DMS114 treated with DMSO at 0.1 percent for 48 hours (cell line): ENCODE data around the gene AP2S1.
"Not testable (repeated sequence)": the region's sequence is repeated elsewhere in the genome, so short reads cannot be mapped to it uniquely, and the experiment has no call there.

Experiments
- DNase-seq: peaks from one replicate; lab custom pipeline; 2025; ENCODE audit not compliant: unreplicated experiment; lab: John Stamatoyannopoulos, UW

Gene AP2S1

DNA sequence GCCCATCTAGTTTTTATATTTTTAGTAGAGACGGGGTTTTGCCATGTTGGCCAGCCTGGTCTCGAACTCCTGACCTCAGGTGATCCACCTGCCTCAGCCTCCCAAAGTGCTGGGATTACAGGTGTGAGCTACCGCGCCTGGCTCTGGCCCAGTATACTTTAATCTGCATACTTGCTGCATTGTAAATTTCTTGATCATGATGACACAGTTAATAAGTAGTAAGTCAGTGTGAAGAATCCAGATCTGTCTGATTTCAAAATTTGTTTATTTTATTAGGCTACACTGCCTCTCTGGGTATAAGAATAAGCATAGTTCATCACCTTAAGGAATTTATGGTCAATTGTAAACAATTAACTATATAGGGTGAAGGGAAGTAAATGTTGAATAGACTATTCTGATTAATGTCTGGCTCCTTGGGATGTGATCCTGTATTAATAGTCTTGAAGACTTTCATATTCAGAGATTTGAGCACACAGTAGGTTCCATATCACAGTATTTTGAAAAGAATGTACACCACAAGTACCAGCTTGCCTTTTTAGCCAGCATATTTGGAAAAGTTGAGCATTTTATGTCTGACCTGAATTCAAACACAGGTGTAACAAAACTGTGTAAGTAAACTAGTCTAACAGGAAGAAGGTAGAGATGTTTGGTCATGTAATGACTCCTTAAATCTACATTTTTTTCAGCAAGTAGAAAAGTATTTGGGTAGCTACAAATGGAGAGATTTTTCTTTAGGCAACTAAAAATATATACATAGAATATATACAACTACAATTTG, 17.6 kb upstream of the AP2S1 start:
- DNase-seq: no peak

DNA sequence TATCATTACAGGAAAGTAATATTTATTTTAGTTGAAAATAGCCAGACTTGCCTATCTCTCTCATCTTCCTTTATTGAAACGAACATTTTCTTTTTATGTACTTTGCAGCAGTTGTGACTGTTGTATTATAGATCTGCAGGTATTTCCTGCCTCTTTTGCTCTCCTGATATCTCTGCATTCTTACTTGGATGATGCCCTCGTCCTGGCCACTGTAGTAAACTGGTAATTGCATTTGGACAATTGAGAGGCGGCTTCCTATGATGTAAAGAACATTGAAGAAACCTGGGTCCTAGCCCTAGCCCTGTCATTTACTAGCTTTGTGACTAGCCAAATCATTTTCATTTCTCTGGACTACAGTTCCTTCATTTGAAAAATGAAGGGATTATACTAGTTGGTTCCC, 16.5 kb upstream of the AP2S1 start:
- no peak for DNase-seq

- no peak for DNase-seq
Measured at GRCh38 chr19:46866407-46867136, 15.9 kb upstream of the AP2S1 start.

DNA sequence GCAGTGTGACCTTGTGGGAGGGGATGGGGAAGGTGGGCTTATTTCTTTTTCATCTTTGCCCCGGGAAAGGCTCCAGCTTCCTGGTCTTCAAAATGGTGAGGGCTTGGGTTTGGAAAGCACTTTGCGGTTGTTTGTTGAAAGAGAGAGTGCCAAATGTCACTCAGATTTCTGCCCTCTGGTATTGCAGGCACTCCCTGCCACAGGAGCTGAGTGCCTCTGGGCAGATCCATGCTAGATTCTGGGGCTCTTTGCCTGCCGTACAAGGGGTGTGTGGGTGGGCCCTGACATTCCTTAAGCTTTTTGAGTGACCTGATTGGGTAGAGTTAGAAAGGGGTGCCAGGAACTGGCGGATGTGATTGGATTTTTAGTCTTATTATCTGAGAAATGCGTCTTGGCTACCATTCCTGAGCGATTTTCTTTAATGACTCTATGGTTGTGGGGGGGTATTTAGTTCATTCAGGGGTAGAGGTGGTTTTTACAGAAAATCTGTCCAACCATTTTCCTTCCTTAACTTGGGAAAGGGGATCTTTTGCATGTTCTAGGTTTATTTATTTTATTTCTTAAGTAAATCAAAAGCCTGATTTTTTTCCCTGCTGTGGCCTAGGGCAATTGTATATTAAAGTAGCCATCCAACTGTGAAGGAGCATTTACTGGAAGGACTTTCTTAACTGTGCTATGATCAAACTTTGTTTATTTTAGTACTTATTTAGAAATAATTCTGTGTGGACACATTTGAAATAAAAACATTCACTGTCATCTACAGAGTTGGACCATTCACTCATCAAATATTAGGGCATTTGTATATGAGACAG, 13.4 kb upstream of the AP2S1 start:
- DNase-seq: no peak

GRCh38 chr19:46862974-46863632, 12.5 kb upstream of the AP2S1 start:
- no peak for DNase-seq

DNA sequence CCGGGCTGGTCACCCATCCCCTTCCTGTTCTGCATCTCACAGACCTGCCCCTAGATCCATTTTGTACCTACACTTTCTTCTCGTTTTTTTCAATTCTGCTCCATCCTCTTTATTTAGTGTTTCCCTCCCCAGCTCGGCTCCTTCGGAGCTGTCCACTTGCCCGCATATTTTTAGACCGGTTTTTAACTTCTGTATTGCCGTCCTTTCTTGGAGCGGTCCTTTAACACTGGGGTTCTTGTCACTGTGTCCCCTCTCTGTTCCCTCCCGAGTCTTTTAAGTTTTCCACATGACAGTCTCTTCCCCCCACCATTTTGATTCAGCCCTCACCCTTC, 11.8 kb upstream of the AP2S1 start:
- no peak for DNase-seq

DNA sequence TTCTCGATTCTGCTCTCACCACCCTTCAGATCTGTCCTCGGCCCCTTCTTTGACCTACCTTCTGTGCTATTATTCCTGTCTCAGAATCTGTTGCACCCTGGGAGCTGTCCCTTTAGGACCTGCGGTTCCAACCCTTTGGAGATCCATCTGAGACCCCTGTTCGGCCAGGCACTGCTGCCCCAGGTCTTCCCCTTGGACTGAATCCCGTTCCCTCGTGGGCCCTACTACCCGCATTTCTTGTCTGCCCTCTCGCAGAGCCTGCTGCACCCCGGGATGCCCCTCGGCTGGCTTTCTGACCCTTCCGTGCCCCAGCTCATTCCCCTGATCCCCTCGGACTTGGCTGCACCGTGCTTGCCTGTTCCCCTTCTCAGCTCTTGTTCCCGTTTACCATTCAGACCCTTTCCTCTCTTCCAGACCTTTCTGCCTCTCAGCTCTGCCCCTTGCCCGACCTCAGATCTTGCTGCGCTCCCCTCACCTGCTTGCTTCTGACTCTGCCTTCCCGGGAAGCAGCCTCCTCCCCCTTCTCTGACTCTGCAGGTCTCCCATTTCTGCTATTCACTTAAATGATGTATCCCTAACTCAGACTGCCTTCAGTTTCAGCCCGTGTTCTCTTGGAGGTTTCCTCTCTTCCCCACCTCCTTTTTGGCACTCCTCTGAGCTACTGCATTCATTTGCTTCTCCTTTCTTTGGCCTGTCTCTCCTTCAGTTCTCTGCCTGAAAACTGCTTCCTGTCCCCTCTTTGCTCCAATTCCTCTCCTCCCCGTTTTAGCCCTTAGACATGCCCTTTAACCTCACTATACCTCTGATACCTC, 11.3 kb upstream of the AP2S1 start:
- no peak for DNase-seq

DNA sequence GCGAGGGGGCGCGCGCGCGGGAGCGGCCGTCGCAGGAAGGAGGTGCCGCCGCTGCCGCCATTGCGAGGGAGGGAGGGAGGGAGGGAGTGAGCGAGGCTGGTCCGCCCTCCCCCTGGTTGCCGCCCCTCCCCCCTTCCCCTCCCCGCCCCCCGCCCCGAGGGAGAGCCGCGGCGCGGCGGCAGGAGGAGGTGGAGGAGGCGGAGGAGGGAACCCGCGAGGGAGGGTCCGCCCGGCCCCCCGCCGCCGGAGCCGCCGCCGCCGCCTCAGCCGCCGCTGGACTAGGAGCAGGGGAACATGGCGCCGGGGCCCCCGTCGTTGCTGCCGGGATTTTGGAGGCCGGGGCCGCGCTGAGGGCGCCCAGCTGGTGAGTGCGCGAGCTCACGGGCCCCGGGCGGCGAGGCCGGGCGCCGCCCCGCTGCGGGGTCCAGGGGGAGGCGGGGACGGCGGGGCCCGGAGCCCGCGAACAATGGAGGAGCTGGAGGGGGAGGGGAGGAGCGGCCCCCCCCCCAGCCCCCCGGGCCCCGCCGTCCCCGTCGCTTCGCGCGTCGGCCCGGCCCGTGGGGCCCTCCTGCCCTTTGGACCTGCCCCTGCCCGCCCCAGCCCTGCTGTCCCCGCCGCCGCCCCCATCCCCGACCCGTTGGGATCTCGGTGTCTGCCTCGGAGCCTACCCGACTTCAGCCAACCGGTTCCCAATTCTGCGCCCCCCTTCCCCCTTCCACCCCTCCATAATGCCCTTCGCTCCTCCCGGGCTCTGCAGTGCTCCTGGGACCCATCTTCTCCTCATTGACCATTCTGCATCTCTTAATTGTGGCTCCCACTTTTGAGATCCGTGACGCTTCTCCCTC, 10.4 kb upstream of the AP2S1 start, which contains the start of gene ARHGAP35:
Gene ARHGAP35 (plus strand): TSS at position 152 of the 845 bp plus-strand sequence. CDS start 57,679 bp downstream, outside the sequence.
- DNase-seq: no peak

GRCh38 chr19:46860125-46860845, 9.6 kb upstream of the AP2S1 start:
- peak; percentile 92 for DNase-seq

GRCh38 chr19:46859637-46860124, 9.0 kb upstream of the AP2S1 start:
- no peak for DNase-seq

DNA sequence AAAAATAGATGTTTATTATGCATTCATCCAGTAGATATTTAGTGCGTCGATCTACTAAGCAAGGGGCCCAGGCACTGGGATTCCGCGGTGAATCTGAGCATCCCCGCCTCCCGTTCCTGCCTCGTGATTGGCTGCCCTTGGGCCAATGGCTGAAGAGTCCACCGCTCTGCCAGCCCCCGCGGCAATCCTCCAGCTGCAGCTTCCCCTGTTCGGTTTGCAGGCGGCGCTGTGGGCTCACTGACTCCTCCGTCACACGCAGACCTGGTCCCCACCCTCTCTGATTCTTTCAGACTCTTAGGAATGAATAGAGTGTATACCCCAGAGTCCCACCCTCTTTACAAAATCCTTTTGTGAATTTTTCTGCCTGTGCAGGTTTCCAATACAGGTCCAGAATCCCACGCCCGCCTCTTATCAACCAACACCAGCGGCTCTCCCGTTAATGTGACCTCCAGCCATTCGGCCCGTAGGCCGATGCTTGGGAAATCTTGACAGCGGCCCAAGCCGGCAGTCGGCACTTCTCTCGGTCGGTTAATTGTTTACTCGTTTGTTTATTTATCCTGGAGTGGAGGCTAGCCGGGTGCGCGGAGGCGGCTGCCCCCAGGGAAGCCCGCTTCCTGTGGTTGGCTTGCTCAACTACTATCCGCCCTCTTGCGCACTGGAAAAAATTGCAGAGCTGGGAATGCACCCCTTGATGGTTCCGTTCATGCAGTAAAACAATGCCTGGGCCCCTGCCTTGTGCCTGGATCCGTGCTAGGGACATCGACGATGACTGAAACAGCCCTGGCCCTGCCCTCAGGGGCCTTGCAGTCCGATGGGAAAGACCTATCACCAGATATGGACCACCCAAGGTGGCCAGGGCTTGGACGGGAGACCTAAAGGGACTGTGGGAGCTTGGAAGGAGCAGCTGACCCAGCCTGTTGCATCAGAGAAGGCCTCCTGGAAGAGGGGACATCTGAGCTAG, 5.7 kb upstream of the AP2S1 start:
- DNase-seq: peak; percentile 78

DNA sequence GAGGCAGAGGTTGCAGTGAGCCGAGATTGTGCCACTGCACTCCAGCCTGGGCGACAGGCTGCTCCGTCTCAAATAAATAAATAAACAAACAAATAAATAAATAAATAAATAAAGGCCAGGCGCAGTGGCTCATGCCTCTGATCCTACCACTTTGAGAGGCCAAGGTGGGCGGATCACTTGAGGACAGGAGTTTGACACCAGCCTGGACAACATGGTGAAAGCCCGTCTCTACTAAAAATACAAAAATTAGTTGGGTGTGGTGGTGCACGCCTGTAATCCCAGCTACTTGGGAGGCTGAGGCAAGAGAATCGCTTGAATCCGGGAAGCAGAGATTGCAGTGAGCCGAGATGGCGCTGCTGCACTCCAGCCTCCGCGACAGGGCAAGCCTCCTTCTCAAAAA, 4.1 kb upstream of the AP2S1 start:
- not testable (repeated sequence) for DNase-seq

DNA sequence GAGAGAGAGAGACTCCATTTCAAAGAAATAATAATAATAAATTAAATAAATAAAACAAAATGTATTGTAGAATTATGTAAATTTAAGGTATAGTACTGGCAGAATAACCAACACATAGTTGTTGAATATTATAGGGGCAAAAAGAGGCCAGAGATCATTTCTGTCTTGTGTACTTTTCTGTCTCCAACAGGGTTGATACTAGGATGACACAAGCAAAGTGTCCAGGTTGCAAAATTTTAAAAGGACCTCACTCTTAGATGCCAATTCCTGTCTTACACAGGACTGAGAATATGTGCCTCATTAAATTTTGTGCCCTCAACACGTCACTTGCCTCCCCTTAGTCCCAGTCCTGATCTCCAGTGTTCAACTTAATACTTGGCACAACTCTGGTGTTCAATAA, 2.2 kb upstream of the AP2S1 start:
- DNase-seq: no peak

GRCh38 chr19:46849610-46850009, 1.0 kb downstream of the AP2S1 start:
- DNase-seq: no peak

- DNase-seq: no peak
Measured at GRCh38 chr19:46848389-46848788, 2.3 kb downstream of the AP2S1 start.

GRCh38 chr19:46847528-46847927, 3.1 kb downstream of the AP2S1 start:
- DNase-seq: no peak

GRCh38 chr19:46845959-46846459, 4.6 kb downstream of the AP2S1 start:
- no peak for DNase-seq
